ENCODE data around the gene ZFAND2B. TPM values are rescaled to one million over a fixed set of nuclear protein-coding genes. Genes with fewer than 3 reads are reported as not detected.

ZFAND2B gene
- total RNA-seq, 4 donors from 2014 or later: 34.7 to 44.5 (median 37.6) TPM

DNA sequence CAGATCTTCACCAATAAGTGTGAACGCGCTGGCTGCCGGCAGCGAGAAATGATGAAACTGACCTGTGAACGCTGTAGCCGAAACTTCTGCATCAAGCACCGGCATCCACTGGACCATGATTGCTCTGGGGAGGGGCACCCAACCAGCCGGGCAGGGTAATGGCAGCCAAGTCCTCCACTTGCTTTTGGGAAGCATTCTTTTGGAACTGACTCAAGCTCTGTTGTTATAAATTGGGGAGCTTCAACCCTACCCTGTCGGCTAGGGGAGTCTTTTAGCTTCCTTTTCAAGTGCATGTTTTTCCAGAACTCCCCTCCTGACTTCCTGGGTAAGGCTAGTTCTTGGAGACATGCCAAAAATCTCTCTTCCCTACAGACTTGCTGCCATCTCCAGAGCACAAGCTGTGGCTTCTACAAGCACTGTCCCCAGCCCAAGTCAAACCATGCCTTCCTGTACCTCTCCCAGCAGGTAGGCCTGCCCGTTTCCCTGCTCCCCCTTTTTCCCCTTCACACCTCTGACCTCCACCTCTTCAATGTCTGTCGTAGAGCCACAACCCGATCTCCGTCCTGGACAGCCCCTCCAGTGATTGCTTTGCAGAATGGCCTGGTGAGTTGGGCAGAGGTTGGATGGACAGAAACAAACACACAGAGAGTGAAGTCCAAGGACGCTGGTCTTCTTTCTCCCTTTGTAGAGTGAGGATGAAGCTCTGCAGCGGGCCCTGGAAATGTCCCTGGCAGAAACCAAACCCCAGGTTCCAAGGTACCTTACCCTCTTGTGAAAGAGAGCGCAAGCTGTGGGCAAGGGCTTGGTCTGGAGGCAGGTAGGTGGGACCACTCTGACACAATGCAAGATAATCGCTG lies 1.5 kb downstream of the ZFAND2B start:
- 45 to 64% methylated on average over 8 to 11 of the region's 17 CpGs for WGBS, 2 donors (ENCODE audit: low coverage in 1 of 2)
- Histone ChIP-seq H3K27me3 (no peaks in the 10 kb centered on the region), H3K36me3 (peaks cover 0 to 47% of the 10 kb centered on the region in 2 donors), H3K27ac (peak overlapping the region; percentile 73 to 99 (median 93)), H3K4me1 (peaks cover 0 to 29% (median 9%) of the 10 kb centered on the region in 3 donors), H3K9me3 (no peaks in the 10 kb centered on the region), H3K4me3 (peak overlapping the region in 1 of 2 donors; percentile 59)
- ATAC-seq: no peak
- TF ChIP-seq POLR2AphosphoS5 (IDR thresholded peaks at IDR 0.05) (peak; percentile 38), EP300 (IDR thresholded peaks at IDR 0.05) (no peak)
- TF ChIP-seq, protein P1, sequence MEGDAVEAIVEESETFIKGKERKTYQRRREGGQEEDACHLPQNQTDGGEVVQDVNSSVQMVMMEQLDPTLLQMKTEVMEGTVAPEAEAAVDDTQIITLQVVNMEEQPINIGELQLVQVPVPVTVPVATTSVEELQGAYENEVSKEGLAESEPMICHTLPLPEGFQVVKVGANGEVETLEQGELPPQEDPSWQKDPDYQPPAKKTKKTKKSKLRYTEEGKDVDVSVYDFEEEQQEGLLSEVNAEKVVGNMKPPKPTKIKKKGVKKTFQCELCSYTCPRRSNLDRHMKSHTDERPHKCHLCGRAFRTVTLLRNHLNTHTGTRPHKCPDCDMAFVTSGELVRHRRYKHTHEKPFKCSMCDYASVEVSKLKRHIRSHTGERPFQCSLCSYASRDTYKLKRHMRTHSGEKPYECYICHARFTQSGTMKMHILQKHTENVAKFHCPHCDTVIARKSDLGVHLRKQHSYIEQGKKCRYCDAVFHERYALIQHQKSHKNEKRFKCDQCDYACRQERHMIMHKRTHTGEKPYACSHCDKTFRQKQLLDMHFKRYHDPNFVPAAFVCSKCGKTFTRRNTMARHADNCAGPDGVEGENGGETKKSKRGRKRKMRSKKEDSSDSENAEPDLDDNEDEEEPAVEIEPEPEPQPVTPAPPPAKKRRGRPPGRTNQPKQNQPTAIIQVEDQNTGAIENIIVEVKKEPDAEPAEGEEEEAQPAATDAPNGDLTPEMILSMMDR (IDR thresholded peaks at IDR 0.05): no peak

DNA sequence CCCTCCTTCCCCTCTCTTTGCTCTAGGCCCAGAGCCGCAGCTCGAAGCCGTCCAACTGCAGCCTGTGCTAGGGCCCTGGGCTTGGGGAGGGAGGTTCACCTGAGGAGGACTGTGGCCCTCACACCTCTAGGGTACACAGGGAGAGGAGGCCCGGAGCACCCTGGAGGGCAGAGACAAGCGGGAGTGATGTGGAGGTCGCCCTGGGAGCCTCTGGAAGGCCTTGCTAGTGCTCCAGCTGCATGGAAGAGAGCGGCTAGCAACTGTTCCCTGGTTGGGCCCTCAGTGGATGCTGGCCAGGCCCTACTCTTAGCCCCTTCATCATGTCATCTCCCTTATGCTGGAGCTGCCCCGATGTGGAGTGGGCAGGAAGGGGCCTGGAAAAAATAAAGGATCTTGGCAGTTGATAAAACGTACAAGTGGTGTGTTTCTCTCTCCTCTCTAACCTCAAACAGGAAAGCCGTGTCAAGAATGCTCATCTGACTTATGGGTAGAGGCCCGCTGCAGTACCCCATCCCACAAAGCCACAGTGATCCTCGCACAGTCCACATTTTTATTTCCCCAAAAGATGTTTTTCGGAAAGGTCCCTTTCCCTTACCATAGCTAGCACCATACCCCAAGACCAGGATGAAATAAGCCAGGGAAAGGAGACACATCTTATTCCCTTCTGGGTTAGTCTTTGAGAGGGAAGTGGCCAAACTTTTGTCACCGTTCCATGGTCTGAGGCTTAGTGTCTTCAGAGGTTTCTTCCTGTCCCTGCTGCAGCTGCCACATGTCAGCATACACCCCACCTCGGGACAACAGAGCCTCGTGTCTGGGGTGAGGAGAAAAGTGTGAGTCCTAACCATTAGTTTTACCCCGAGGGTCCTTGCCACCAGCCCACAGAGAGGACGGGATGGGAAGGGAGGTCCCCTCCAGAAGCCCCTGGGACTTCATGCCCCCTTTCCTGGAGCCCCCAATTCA lies 2.9 kb downstream of the ZFAND2B start:
- 71 to 94% methylated on average over 3 to 12 of the region's 18 CpGs for WGBS, 2 donors (ENCODE audit: low coverage in 1 of 2)
- Histone ChIP-seq H3K4me3 (no peak overlapping the region), H3K27me3 (no peaks in the 10 kb centered on the region), H3K27ac (peak overlapping the region in 1 of 4 donors; percentile 26), H3K36me3 (peaks cover 0 to 61% of the 10 kb centered on the region in 2 donors), H3K9me3 (no peaks in the 10 kb centered on the region), H3K4me1 (peaks cover 0 to 29% (median 9%) of the 10 kb centered on the region in 3 donors)
- ATAC-seq: no peak
- TF ChIP-seq POLR2AphosphoS5 (IDR thresholded peaks at IDR 0.05) (no peak), POLR2A (IDR thresholded peaks at IDR 0.05) (no peak), EP300 (IDR thresholded peaks at IDR 0.05) (no peak)
- TF ChIP-seq, protein P1 (IDR thresholded peaks at IDR 0.05): no peak

DNA sequence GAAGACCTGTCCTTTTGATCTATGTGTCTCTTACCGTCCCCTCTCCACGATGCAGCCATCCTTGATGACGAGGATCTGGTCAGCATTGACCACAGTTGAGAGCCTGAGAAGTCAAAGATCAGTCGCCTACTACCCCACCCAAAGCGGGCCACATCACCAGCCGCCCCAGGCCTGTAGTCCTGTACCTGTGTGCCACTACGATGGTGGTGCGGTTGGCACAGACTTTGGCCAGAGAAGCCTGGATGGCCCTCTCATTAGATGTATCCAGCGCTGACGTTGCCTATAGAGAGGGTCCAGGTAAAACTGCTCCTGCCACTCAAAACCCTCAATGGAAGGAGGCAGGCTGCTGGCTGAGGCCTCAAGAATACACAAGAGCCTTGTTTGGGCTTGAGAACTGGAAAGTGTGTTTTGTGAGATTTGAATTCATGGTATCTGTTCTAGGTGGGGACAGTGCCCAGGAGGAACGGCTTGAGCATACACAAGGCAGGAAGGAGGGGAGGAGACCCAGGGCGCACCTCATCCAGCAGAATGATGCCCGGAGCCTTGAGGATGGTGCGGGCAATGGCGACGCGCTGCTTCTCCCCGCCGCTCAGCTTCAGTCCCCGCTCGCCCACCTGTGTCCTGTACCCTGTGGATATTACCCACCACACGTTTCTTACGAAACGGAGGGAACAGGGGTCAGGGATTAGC lies 3.8 kb downstream of the ZFAND2B start:
- ATAC-seq: no peak
- H3K27me3 ChIP-seq: no peaks in the 10 kb centered on the region
- H3K36me3 ChIP-seq: peaks cover 0 to 70% of the 10 kb centered on the region in 2 donors
- no peaks in the 10 kb centered on the region for H3K9me3 ChIP-seq
- WGBS, 2 donors (ENCODE audit: low coverage in 1 of 2): 69 to 82% methylated on average over 7 to 13 of the region's 24 CpGs
- peak overlapping the region in 1 of 4 donors; percentile 16 for H3K27ac ChIP-seq
- no peak overlapping the region for H3K4me3 ChIP-seq
- TF ChIP-seq, protein P1 (IDR thresholded peaks at IDR 0.05): no peak
- TF ChIP-seq EP300 (IDR thresholded peaks at IDR 0.05): no peak
- TF ChIP-seq POLR2AphosphoS5 (IDR thresholded peaks at IDR 0.05): no peak
- TF ChIP-seq POLR2A (IDR thresholded peaks at IDR 0.05): no peak
- peaks cover 0 to 30% (median 9%) of the 10 kb centered on the region in 3 donors for H3K4me1 ChIP-seq

DNA sequence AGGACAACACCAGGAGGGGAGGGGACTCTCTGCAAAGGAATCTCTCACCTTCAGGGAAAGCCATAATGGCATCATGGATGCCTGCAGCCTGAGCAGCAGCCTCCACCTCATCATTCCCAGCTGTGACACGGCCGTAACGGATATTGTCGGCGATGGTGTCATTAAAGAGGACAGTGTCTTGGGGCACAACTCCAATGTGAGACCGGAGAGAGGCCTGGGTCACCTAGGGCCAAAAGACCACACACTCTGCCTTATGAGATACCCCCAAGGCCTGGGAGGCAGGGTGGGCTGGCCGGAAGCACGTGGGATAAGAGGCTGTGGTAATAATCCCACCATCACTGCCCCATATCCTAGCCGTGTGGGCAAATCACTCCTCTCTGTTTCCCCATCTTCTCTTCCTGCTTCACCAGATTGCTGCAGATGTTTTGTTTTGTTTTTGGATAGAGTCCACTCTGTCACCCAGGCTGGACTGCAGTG lies 4.3 kb downstream of the ZFAND2B start:
- Histone ChIP-seq H3K27ac (no peak overlapping the region), H3K27me3 (no peaks in the 10 kb centered on the region), H3K4me3 (no peak overlapping the region), H3K9me3 (no peaks in the 10 kb centered on the region), H3K4me1 (peaks cover 0 to 33% (median 9%) of the 10 kb centered on the region in 3 donors), H3K36me3 (peaks cover 0 to 75% of the 10 kb centered on the region in 2 donors)
- TF ChIP-seq POLR2AphosphoS5 (IDR thresholded peaks at IDR 0.05): no peak
- TF ChIP-seq, protein P1 (IDR thresholded peaks at IDR 0.05): no peak
- ATAC-seq: no peak
- 86 to 87% methylated on average over 3 to 6 of the region's 9 CpGs for WGBS, 2 donors (ENCODE audit: low coverage in 1 of 2)

All from gastroesophageal sphincter (tissue), 4 donors.